Stromal cell of bone marrow (primary cell): ENCODE data around the gene MRPS35.

Source experiments
- DNase-seq: peaks from one replicate; pipeline ENCODE4 v3.0.0-alpha.2; 2012; ENCODE audit warnings: low read depth

MRPS35 gene

GRCh38 chr12:27710592-27711316 lies at the start of gene MRPS35:
MRPS35 (plus strand) TSS chr12:27710832; CDS start chr12:27710844, 12 bp downstream.
- peak; percentile 90 for DNase-seq

- DNase-seq: no peak
Measured at GRCh38 chr12:27665704-27666103, 44.9 kb upstream of the MRPS35 start.

- DNase-seq: no peak
Measured at GRCh38 chr12:27666510-27666909, 44.1 kb upstream of the MRPS35 start.

GRCh38 chr12:27667540-27667939 lies 43.1 kb upstream of the MRPS35 start:
- DNase-seq: peak; percentile 96

- no peak for DNase-seq
Measured at GRCh38 chr12:27672051-27672450, 38.6 kb upstream of the MRPS35 start.

GRCh38 chr12:27672643-27673042 lies 38.0 kb upstream of the MRPS35 start:
- DNase-seq: no peak

GRCh38 chr12:27673101-27673718 lies 37.4 kb upstream of the MRPS35 start:
- no peak for DNase-seq

GRCh38 chr12:27674989-27675388 lies 35.6 kb upstream of the MRPS35 start:
- DNase-seq: no peak

- no peak for DNase-seq
Measured at GRCh38 chr12:27680619-27681018, 30.0 kb upstream of the MRPS35 start.

- DNase-seq: peak; percentile 25
Measured at GRCh38 chr12:27682534-27682933, 28.1 kb upstream of the MRPS35 start.

GRCh38 chr12:27685274-27685673 lies 25.4 kb upstream of the MRPS35 start:
- no peak for DNase-seq

GRCh38 chr12:27686147-27686546 lies 24.5 kb upstream of the MRPS35 start:
- DNase-seq: no peak

- DNase-seq: no peak
Measured at GRCh38 chr12:27688671-27689070, 22.0 kb upstream of the MRPS35 start.

GRCh38 chr12:27689558-27690180 lies 21.0 kb upstream of the MRPS35 start:
- DNase-seq: no peak

GRCh38 chr12:27693403-27693802 lies 17.2 kb upstream of the MRPS35 start:
- DNase-seq: no peak

- no peak for DNase-seq
Measured at GRCh38 chr12:27695556-27696292, 14.9 kb upstream of the MRPS35 start.

GRCh38 chr12:27696293-27696652 lies 14.4 kb upstream of the MRPS35 start, which contains the start of gene REP15:
REP15 (plus strand) TSS chr12:27696447; CDS start chr12:27696563, 116 bp downstream.
- no peak for DNase-seq

- no peak for DNase-seq
Measured at GRCh38 chr12:27696864-27697564, 13.6 kb upstream of the MRPS35 start.

GRCh38 chr12:27703720-27704452 lies 6.7 kb upstream of the MRPS35 start:
- DNase-seq: peak; percentile 75

- no peak for DNase-seq
Measured at GRCh38 chr12:27705263-27705662, 5.4 kb upstream of the MRPS35 start.

GRCh38 chr12:27707216-27707615 lies 3.4 kb upstream of the MRPS35 start:
- no peak for DNase-seq
